ENCODE data around the gene DIAPH3. TPM values are rescaled to one million over a fixed set of nuclear protein-coding genes. Genes with fewer than 3 reads are reported as not detected.

DIAPH3 gene
- total RNA-seq, 2 experiments from 2014 or later, result 28.5 to 29.3 TPM

DNA sequence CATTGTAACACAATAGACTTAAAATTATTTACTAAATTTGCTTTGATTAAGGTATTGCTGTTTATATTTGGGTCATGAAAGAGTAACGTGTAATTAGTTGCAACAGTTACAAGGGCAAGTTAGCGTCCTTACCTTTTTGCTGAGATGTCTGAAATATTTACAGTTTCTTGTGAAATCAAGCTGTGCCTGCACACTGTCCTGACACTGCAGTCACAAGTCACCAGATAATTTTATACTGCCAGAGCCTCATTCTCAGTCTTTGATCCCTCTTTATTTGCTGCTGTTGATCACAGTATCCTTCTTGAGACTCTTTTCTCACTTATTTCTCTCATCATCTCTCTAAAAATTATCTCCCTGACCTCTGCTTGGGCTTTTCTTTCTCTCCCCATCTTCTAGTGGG, 8.4 kb upstream of the DIAPH3 start:
- Mint-ChIP-seq H3K4me1 (no peaks in the 10 kb centered on the region), H3K27me3 (peaks cover 7% of the 10 kb centered on the region), H3K4me3 (no peak overlapping the region), H3K27ac (no peak overlapping the region), H3K9me3 (ENCODE audit: low read depth) (no peaks in the 10 kb centered on the region), H3K36me3 (ENCODE audit: low read depth) (no peaks in the 10 kb centered on the region)
- CTCF ChIA-PET, result interaction anchor here (0.5 kb wide), 1 partner anchor 21 kb away, joined by 3 read pairs; no protein-coding TSS in a partner anchor
- ATAC-seq (no peak), DNase-seq (no peak)
- POLR2A ChIA-PET, result interaction anchor here (0.6 kb wide), 1 partner anchor 28 kb away, joined by 3 read pairs; no protein-coding TSS in a partner anchor
- intact Hi-C loops (cut with DNase I, micrococcal nuclease), result no loop called here

DNA sequence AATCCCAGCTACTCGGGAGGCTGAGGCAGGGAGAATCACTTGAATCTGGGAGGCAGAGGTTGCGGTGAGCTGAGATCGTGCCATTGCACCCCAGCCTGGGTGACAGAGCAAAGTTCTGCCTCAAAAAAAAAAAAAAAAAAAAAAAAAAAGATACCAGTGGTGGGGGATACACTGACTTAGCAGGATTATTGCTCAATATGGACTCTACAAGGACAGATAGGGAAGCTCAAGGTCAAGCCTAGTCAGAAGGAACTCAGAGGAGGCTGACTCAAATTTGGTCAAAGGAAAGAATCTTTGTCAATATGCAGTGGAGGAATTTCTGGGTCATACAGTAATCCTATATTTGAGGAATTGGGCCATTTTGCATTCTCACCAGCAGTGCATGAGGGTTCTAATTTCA, 6.7 kb upstream of the DIAPH3 start:
- H3K9me3 Mint-ChIP-seq (ENCODE audit: low read depth), result no peaks in the 10 kb centered on the region
- CTCF ChIA-PET, result no interaction called here
- intact Hi-C loops (cut with DNase I, micrococcal nuclease), result no loop called here
- H3K4me1 Mint-ChIP-seq, result peaks cover 4% of the 10 kb centered on the region
- POLR2A ChIA-PET, result no interaction called here
- no peak overlapping the region for H3K4me3 Mint-ChIP-seq
- H3K27me3 Mint-ChIP-seq, result peaks cover 5% of the 10 kb centered on the region
- DNase-seq, result no peak
- no peak for ATAC-seq
- H3K27ac Mint-ChIP-seq, result no peak overlapping the region
- H3K36me3 Mint-ChIP-seq (ENCODE audit: low read depth), result no peaks in the 10 kb centered on the region

DNA sequence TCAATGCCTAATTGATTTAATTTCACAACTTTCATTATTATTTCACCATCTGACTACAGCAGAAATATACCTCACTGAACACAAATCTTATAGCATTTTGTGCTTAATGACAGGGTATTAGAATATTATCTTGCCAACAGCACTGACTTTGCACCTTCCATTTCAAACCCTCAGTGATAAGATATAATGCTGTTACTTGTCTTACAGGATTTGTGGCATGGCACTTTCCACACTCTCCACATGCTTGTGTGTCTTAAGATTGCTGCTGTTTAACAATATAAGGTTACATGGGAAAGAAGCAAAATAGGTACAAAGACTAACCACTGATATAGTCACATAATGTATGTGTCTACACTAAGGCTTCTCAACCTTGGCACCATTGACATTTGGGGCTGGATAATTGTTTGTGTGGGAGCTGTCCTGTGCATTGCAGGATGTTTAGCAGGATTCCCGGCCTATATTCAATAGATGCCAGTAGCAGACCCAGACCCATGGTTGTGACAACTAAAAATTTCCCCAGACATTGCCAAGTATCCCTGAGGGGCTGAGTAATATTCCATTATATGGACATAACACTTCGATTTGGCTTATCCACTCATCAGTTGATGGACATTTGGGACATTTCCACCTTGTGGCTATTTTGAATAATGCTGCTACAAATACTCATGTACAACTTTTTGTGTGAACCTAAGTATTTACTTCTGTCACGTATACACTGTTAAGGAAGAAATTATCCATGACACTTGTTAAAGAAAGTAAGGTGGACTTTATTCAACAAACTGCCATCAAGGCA, 5.7 kb upstream of the DIAPH3 start:
- Mint-ChIP-seq H3K4me1 (peaks cover 14% of the 10 kb centered on the region), H3K27me3 (peaks cover 5% of the 10 kb centered on the region), H3K4me3 (no peak overlapping the region), H3K36me3 (ENCODE audit: low read depth) (no peaks in the 10 kb centered on the region), H3K9me3 (ENCODE audit: low read depth) (no peaks in the 10 kb centered on the region), H3K27ac (no peak overlapping the region)
- no peak for ATAC-seq
- intact Hi-C loops (cut with DNase I, micrococcal nuclease), result loop anchor here in 1 of 2 experiments (10.0 kb wide), 1 partner anchor 775 kb away; no protein-coding TSS in a partner anchor
- no peak for DNase-seq
- ChIA-PET POLR2A (no interaction called here), CTCF (interaction anchor here (0.6 kb wide), 1 partner anchor 458 kb away, joined by 3 read pairs; no protein-coding TSS in a partner anchor)

DNA sequence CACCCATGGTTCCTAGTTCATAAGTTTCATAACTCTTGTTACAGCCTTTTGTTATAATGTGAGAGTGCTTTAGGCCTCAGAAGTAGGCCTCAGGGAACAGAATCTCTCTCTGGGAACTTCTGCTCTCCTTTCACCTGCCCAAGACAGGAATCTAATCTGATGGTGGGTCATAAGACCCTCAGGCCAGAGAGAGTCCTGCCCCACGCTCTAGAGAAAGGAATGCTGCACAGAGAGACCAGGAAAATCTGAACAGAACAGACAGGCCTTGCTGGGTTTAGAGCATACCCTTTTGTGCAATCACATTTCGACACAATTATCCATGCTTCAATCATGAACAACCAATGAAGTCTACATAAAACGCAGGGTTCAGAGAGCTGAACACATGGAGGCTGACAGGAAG, 3.4 kb upstream of the DIAPH3 start:
- Mint-ChIP-seq H3K27ac (no peak overlapping the region), H3K4me1 (peaks cover 23% of the 10 kb centered on the region), H3K27me3 (no peaks in the 10 kb centered on the region), H3K9me3 (ENCODE audit: low read depth) (no peaks in the 10 kb centered on the region), H3K36me3 (ENCODE audit: low read depth) (no peaks in the 10 kb centered on the region), H3K4me3 (no peak overlapping the region)
- ATAC-seq, result no peak
- intact Hi-C loops (cut with DNase I, micrococcal nuclease), result loop anchor here in 1 of 2 experiments (10.0 kb wide), 1 partner anchor 772 kb away; no protein-coding TSS in a partner anchor
- DNase-seq, result no peak
- ChIA-PET POLR2A (no interaction called here), CTCF (interaction anchor here (0.6 kb wide), 1 partner anchor 30 kb away, joined by 4 read pairs; no protein-coding TSS in a partner anchor)

DNA sequence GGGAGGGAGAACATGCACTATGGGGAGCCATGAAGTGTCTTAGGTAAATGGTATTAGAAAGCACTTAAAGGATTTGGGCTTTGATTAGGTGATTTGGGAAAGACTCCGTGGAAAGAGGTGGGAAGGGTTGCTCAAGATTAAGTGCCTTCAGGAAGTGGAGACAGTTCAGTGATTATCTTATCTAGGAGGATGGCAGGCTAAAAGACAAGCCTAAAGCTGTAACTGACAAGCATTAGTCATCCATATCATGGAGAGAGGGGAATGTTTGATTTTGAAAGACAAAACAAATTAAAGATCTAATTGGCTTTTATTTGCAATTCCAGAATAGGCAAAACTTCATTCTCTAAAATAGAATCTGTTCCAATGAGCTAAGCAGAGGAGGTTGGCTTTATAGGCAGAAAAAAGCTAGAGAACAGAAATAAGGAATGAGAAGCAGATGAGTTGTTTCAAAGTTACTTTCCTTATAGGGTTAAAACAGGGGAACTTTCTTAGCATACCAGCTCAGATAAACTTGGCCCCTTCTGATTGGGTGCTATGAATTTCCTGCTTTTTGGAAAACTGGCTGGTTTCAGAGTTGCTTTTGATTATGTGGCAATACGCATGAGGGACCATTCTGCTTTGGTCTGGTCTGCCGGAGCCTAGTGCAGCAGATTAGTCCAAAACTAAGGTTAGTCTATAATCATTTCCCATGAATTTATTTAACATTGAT, 1.8 kb upstream of the DIAPH3 start:
- intact Hi-C loops (cut with DNase I, micrococcal nuclease), result loop anchor here in 1 of 2 experiments (10.0 kb wide), 1 partner anchor 771 kb away; no protein-coding TSS in a partner anchor
- Mint-ChIP-seq H3K36me3 (ENCODE audit: low read depth) (peaks cover 7% of the 10 kb centered on the region), H3K4me3 (peak overlapping the region; percentile 95), H3K4me1 (peaks cover 33% of the 10 kb centered on the region), H3K27ac (peak overlapping the region; percentile 94), H3K9me3 (ENCODE audit: low read depth) (no peaks in the 10 kb centered on the region), H3K27me3 (no peaks in the 10 kb centered on the region)
- CTCF ChIA-PET, result interaction anchor here (0.6 to 1.2 kb wide), 3 partner anchors 10 to 73 kb away, joined by 3 to 4 read pairs (median 3); no protein-coding TSS in a partner anchor
- POLR2A ChIA-PET, result no interaction called here
- no peak for DNase-seq
- no peak for ATAC-seq

DNA sequence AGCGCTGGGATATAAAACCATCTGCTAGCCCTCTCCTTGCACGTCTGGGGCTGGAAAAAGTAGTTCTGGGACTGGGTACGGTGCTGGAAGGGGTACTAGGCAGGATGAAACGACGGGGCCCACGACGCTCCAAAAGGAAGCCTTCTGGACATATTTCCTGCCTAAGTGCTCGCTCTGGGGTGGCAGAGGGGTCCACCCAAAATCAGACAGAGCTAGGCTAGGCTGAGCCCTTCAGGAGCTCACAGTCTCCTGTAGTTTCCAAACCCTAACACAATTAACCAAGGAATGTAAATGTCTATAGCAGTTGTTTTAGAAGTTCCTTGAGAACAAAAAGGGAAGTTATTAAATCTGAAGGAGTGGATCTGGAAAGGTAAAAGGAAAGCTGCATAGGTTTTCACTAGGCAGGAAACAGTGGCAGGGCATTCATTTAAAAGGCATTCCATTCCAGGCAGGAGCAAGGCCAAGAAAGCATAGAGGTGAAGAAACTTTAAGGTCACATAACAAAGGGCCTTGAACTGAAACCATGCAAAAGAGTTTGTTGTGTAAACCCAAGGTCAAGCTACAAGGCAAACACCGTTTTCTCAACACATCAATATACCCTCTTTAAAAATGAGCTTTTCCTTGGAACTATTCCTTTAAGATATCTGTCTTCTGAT, 634 bp upstream of the DIAPH3 start:
- no peak for DNase-seq
- H3K4me1 Mint-ChIP-seq, result peaks cover 33% of the 10 kb centered on the region
- H3K27me3 Mint-ChIP-seq, result no peaks in the 10 kb centered on the region
- ATAC-seq, result peak; percentile 24
- intact Hi-C loops (cut with DNase I, micrococcal nuclease), result loop anchor here (1.0 to 10.0 kb wide), 3 partner anchors 232 to 770 kb away; no protein-coding TSS in a partner anchor
- H3K4me3 Mint-ChIP-seq, result peak overlapping the region; percentile 95
- no peaks in the 10 kb centered on the region for H3K9me3 Mint-ChIP-seq (ENCODE audit: low read depth)
- ChIA-PET POLR2A (interaction anchor here (0.6 to 1.1 kb wide), 2 partner anchors 14 to 199 kb away, joined by 3 to 8 read pairs; no protein-coding TSS in a partner anchor), CTCF (interaction anchor here (0.6 to 1.2 kb wide), 3 partner anchors 9 to 77 kb away, joined by 3 to 4 read pairs (median 3); no protein-coding TSS in a partner anchor)
- peaks cover 7% of the 10 kb centered on the region for H3K36me3 Mint-ChIP-seq (ENCODE audit: low read depth)
- H3K27ac Mint-ChIP-seq, result peak overlapping the region; percentile 94

DNA sequence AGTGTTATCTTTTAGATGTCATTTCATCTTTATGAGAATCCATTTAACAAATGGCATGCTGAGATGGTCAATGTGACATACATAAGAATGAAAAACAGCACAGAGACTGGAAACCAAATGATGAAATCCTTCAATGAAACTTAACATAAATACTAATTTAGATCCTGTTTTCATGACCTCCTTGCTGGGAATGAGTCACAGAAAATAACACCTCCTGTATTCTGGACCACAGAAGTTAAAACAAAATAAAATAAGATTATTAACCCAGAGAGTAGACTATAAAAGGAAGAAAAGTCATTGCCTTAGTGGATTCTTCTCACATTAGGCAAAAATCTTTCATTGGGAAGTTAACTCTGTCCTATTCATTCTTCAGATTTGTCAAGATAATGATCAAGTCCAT, 1.6 kb downstream of the DIAPH3 start:
- Mint-ChIP-seq H3K27me3 (no peaks in the 10 kb centered on the region), H3K4me3 (peak overlapping the region; percentile 95), H3K9me3 (ENCODE audit: low read depth) (no peaks in the 10 kb centered on the region), H3K4me1 (peaks cover 34% of the 10 kb centered on the region), H3K36me3 (ENCODE audit: low read depth) (peaks cover 21% of the 10 kb centered on the region), H3K27ac (peak overlapping the region; percentile 47)
- ATAC-seq (peak; percentile 4), DNase-seq (no peak)
- intact Hi-C loops (cut with DNase I, micrococcal nuclease), result loop anchor here in 1 of 2 experiments (5.0 to 10.0 kb wide), 2 partner anchors 255 to 767 kb away; no protein-coding TSS in a partner anchor
- POLR2A ChIA-PET, result interaction anchor here (0.6 kb wide), 1 partner anchor 19 kb away, joined by 3 read pairs; no protein-coding TSS in a partner anchor
- CTCF ChIA-PET, result no interaction called here

DNA sequence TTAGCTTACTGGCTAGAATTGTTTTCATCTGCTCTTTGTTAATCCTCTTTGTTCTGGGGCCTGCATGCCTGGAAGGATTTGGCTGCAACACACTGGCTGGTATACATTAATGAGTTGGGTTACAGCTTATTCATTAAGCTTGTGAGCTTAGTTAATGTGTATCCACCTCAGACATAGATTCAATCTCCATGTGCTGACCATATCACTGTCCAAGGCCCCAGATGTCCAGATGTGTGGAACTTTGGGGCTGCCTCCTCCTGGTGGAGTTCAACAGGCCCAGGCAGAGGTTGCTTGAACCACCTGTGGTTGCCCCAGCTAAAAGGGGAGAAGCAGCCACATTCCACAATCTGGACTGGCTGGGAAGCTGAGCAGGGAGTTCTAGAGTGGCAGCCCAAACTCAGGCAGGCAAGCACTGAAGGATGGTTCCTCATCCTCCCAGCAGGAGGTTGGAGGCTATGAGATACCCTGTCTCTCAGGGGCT, 5.4 kb downstream of the DIAPH3 start:
- intact Hi-C loops (cut with DNase I, micrococcal nuclease), result no loop called here
- Mint-ChIP-seq H3K9me3 (ENCODE audit: low read depth) (no peaks in the 10 kb centered on the region), H3K36me3 (ENCODE audit: low read depth) (peaks cover 26% of the 10 kb centered on the region), H3K4me3 (no peak overlapping the region), H3K4me1 (peaks cover 19% of the 10 kb centered on the region), H3K27me3 (no peaks in the 10 kb centered on the region), H3K27ac (no peak overlapping the region)
- ATAC-seq (no peak), DNase-seq (no peak)
- CTCF ChIA-PET, result no interaction called here
- POLR2A ChIA-PET, result no interaction called here

DNA sequence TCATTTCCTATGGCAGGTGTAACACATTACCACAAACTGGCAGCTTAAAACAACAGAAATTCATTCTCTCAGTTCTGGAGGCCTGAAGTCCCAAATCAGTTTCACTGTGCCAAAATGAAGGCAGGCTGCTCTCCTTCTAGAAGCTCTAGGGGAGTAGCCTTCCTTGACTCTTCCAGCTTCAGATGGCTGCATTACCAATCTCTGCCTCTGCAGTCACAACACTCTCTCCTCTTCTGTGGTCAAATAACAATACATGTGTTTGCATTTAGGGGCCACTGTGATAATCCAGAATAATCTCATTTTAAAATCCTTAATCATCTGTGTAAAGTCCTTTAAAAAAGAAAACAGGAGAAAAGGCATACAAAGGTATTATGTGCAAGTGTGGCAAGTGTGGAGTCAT, 7.8 kb downstream of the DIAPH3 start:
- DNase-seq (no peak), ATAC-seq (no peak)
- Mint-ChIP-seq H3K36me3 (ENCODE audit: low read depth) (peaks cover 20% of the 10 kb centered on the region), H3K4me1 (peaks cover 2% of the 10 kb centered on the region), H3K4me3 (no peak overlapping the region), H3K27me3 (no peaks in the 10 kb centered on the region), H3K9me3 (ENCODE audit: low read depth) (no peaks in the 10 kb centered on the region), H3K27ac (no peak overlapping the region)
- ChIA-PET POLR2A (interaction anchor here (0.6 kb wide), 2 partner anchors 21 to 405 kb away, joined by 3 to 6 read pairs; no protein-coding TSS in a partner anchor), CTCF (interaction anchor here (0.6 to 1.3 kb wide), 2 partner anchors 9 to 29 kb away, joined by 3 to 7 read pairs; no protein-coding TSS in a partner anchor)
- intact Hi-C loops (cut with DNase I, micrococcal nuclease), result no loop called here

DNA sequence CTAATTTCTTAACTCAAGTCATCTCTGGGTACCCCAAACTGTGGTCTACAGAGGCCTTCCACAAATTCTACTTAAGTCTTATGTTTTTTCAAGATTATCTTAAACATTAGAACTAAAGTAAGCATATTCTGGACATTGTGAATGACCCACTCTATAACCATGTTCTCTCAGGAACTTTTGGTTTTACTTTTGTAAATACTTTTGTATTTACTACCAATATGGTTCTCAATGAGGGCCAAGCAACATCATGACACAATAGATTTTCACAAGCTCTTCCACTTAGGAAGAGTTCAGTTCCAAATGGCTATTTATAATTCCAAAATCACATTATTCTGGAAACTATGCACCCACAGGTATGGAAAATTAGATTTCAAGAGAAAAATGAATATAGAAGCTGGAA, 10.8 kb downstream of the DIAPH3 start:
- peaks cover 2% of the 10 kb centered on the region for H3K4me1 Mint-ChIP-seq
- no peaks in the 10 kb centered on the region for H3K9me3 Mint-ChIP-seq (ENCODE audit: low read depth)
- ATAC-seq (no peak), DNase-seq (no peak)
- no peak overlapping the region for H3K4me3 Mint-ChIP-seq
- no peaks in the 10 kb centered on the region for H3K27me3 Mint-ChIP-seq
- intact Hi-C loops (cut with DNase I, micrococcal nuclease), result no loop called here
- H3K27ac Mint-ChIP-seq, result no peak overlapping the region
- ChIA-PET POLR2A (no interaction called here), CTCF (no interaction called here)
- peaks cover 10% of the 10 kb centered on the region for H3K36me3 Mint-ChIP-seq (ENCODE audit: low read depth)

DNA sequence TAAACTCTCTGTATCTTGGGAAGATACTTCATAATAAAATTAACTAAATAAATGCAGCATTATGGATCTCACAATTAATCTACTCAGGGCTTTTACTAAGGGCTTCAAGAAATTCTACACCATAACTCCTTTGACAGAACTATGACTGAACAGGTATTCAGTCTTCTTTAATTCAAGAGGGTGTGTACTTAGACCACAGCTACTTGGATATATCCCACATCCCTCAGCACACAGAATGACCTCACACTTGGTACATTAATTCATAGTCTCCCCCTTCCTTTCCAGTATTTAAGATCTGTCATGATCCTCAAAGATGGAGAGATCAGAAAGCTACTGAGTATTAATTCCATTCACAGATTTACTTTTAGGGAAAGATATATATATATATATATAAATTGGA, 11.6 kb downstream of the DIAPH3 start:
- Mint-ChIP-seq H3K9me3 (ENCODE audit: low read depth) (no peaks in the 10 kb centered on the region), H3K4me1 (no peaks in the 10 kb centered on the region), H3K27ac (no peak overlapping the region), H3K27me3 (peaks cover 2% of the 10 kb centered on the region), H3K36me3 (ENCODE audit: low read depth) (peaks cover 5% of the 10 kb centered on the region), H3K4me3 (no peak overlapping the region)
- ChIA-PET POLR2A (no interaction called here), CTCF (interaction anchor here (0.7 kb wide), 1 partner anchor 238 kb away, joined by 3 read pairs; no protein-coding TSS in a partner anchor)
- intact Hi-C loops (cut with DNase I, micrococcal nuclease), result no loop called here
- ATAC-seq, result no peak
- no peak for DNase-seq

Data from activated CD4-positive, alpha-beta T cell treated with anti-CD3 and anti-CD28 coated beads for 36 hours (primary cell).